ENCODE measurements around the gene PPP1R27.

DNA sequence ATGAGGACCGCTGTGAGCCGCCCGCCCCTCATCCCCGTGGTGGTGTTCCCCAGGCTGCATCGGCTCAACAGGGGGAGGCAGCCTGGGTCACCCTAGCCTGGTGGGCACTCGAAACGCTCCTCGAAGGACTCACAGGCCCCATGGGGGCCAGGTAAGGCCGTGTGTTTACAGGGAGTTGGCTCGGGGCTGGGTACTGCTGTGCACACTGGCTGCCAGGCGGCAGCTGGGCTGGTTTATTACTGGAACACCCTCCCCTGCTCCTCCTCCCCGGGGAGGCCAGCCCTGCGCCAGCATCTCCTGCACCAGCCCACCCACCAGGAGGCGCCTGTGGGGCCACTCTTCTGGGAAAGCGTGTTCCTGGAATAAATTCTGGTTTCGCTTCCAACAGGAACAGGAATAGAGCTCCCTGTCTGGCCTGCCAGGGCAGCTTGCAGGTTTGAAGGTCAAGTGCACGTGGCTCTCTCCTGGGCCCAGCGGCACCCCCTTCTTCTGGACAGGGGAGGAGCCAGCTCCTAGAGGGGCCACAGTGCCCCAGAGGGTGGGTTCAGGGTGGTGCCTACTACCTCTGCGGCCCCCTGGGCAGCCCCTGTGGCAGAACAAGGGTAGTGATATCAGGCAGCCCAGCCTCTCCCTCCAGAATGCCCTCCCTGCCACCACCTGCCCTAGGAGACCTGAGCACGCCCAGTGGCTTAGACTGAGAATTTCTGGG, 13.1 kb downstream of the PPP1R27 start:
- TF ChIP-seq, protein P1, sequence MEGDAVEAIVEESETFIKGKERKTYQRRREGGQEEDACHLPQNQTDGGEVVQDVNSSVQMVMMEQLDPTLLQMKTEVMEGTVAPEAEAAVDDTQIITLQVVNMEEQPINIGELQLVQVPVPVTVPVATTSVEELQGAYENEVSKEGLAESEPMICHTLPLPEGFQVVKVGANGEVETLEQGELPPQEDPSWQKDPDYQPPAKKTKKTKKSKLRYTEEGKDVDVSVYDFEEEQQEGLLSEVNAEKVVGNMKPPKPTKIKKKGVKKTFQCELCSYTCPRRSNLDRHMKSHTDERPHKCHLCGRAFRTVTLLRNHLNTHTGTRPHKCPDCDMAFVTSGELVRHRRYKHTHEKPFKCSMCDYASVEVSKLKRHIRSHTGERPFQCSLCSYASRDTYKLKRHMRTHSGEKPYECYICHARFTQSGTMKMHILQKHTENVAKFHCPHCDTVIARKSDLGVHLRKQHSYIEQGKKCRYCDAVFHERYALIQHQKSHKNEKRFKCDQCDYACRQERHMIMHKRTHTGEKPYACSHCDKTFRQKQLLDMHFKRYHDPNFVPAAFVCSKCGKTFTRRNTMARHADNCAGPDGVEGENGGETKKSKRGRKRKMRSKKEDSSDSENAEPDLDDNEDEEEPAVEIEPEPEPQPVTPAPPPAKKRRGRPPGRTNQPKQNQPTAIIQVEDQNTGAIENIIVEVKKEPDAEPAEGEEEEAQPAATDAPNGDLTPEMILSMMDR (IDR thresholded peaks at IDR 0.05) = peak; percentile 63 to 89 (median 78)
- TF ChIP-seq POLR2A (IDR thresholded peaks at IDR 0.05) = no peak
